Choroid plexus epithelial cell (primary cell): ENCODE data around the gene RNF41.

ENCODE experiments used
- DNase-seq: peaks from one replicate; pipeline ENCODE4 v3.0.0-alpha.2; 2010; ENCODE audit warnings: low read depth
- H3K4me3 ChIP-seq: 2 replicates; pipeline ENCODE4 v1.5.1; 2011; ENCODE audit warnings: low read depth, mild to moderate bottlenecking, control low read depth, low read length, moderate library complexity
- TF ChIP-seq, protein P1 (sequence below): conservative IDR thresholded peaks from 2 replicates; pipeline ENCODE4 v1.5.1; 2011; ENCODE audit warnings: low read depth, mild to moderate bottlenecking, control low read depth, inconsistent platforms, low read length, moderate library complexity

Gene RNF41

GRCh38 chr12:56243731-56244181 is 22.0 kb upstream of the RNF41 start:
- H3K4me3 ChIP-seq: no peak overlapping the region
- DNase-seq: peak; percentile 31
- TF ChIP-seq, protein P1, sequence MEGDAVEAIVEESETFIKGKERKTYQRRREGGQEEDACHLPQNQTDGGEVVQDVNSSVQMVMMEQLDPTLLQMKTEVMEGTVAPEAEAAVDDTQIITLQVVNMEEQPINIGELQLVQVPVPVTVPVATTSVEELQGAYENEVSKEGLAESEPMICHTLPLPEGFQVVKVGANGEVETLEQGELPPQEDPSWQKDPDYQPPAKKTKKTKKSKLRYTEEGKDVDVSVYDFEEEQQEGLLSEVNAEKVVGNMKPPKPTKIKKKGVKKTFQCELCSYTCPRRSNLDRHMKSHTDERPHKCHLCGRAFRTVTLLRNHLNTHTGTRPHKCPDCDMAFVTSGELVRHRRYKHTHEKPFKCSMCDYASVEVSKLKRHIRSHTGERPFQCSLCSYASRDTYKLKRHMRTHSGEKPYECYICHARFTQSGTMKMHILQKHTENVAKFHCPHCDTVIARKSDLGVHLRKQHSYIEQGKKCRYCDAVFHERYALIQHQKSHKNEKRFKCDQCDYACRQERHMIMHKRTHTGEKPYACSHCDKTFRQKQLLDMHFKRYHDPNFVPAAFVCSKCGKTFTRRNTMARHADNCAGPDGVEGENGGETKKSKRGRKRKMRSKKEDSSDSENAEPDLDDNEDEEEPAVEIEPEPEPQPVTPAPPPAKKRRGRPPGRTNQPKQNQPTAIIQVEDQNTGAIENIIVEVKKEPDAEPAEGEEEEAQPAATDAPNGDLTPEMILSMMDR: no peak

GRCh38 chr12:56242986-56243385 is 21.3 kb upstream of the RNF41 start:
- H3K4me3 ChIP-seq: no peak overlapping the region
- no peak for DNase-seq
- TF ChIP-seq, protein P1: no peak

DNA sequence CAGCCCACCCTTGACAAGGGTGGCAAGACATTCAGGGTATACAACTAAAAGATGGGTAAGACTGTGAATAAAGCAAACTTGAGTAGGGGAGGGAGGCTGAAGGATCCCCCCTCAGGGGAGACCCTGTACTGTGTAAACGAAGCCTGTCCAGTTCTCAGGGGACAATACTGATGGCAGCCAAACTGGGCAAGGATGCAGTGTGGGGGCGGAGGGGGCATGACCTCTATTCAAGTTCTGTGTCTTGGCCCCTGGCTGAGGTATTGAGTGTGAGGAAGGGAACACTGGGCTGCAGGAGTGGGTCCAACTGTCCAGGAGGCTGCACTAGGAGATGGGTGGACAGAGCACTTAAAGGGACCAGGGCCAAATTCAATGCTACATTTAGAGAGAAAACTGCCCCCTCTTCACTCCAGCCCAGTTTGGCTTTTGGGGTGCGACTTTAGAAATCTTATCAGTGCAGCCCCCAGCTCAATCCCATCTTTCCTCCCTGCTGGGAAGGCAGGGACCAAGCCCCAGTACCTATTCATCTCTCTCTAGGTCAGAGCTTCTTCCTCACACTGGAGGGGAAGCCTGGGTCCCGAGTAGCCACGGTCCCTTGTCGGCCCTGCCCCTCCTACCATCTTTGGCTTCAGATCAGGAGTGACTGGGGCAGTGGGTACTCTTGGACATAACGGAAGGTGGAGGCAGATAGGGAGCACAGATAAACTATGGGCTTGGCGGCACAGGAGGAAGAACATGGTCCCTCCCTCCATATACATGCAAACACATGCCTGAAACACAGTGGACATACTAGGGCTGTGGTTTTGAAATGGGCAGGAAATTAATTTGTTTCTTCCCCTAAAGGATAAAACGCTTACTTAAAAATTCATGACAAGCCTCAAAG is 19.9 kb upstream of the RNF41 start:
- TF ChIP-seq, protein P1: no peak
- no peak overlapping the region for H3K4me3 ChIP-seq
- no peak for DNase-seq

DNA sequence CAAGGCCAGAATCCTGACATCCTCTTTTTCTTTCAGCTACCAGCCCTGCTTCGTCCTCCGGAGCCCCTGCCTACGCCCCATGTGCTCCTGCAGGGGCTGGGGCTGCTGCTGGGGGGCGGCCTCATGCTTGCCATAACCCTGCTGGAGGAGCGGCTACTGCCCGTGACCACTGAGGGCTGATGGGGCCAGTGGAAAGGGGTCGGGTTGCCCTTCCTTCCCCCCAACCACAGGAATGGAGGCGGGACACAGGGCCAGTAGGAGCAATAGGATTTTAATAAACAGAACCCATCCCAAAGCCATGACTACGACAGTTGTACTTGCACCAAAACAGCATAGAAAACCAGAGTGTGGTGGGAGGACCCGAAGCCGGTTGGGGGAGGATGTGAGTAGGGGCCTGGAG is 15.8 kb upstream of the RNF41 start:
- H3K4me3 ChIP-seq: no peak overlapping the region
- TF ChIP-seq, protein P1: no peak
- DNase-seq: peak; percentile 27

GRCh38 chr12:56236985-56237384 is 15.3 kb upstream of the RNF41 start:
- no peak for DNase-seq
- TF ChIP-seq, protein P1: no peak
- no peak overlapping the region for H3K4me3 ChIP-seq

- no peak for DNase-seq
- TF ChIP-seq, protein P1: no peak
- H3K4me3 ChIP-seq: no peak overlapping the region
These were observed 14.4 kb upstream of the RNF41 start for GRCh38 chr12:56236091-56236490.
